ENCODE data around the gene KIF20B. TPM values are rescaled to one million over a fixed set of nuclear protein-coding genes. Genes with fewer than 3 reads are reported as not detected.

KIF20B gene
- total RNA-seq, 1 experiment from 2014 or later: 59.1 TPM

GRCh38 chr10:89809766-89810165, 108.4 kb downstream of the KIF20B start:
- H2BK5ac ChIP-seq (ENCODE audit: insufficient read length, low read length): no peak overlapping the region
- no peak overlapping the region for H3K18ac ChIP-seq (ENCODE audit: insufficient read length, low read depth, low read length)
- H3K79me2 ChIP-seq (ENCODE audit: insufficient read depth, low read length): no peaks in the 10 kb centered on the region
- H3K56ac ChIP-seq (ENCODE audit: insufficient read length, low read depth, low read length): no peak overlapping the region
- H3K9ac ChIP-seq (ENCODE audit: extremely low read depth, insufficient read length, low read length): no peak overlapping the region
- no peak overlapping the region for H3K4me2 ChIP-seq (ENCODE audit: insufficient read depth, insufficient read length, low read length)
- H4K91ac ChIP-seq (ENCODE audit: insufficient read length, low read depth, low read length): no peak overlapping the region
- H2BK20ac ChIP-seq (ENCODE audit: low read depth, low read length, poor library complexity, severe bottlenecking): no peak overlapping the region
- no peak overlapping the region for H2BK12ac ChIP-seq (ENCODE audit: insufficient read length, low read depth, low read length)
- Mint-ChIP-seq H3K4me1 (peaks cover 6 to 7% of the 10 kb centered on the region in 2 experiments; a peak in 3 of 4 replicates), H3K9me3 (no peaks in the 10 kb centered on the region), H3K27ac (no peak overlapping the region), H3K27me3 (ENCODE audit: low read depth) (no peaks in the 10 kb centered on the region; the same call in 1 of the 2 replicates), H3K4me3 (no peak overlapping the region), H3K36me3 (ENCODE audit: insufficient read depth in 1 of 3, low read depth in 3 of 3) (no peaks in the 10 kb centered on the region; a peak in 1 of 7 replicates)
- TF ChIP-seq, protein P1, sequence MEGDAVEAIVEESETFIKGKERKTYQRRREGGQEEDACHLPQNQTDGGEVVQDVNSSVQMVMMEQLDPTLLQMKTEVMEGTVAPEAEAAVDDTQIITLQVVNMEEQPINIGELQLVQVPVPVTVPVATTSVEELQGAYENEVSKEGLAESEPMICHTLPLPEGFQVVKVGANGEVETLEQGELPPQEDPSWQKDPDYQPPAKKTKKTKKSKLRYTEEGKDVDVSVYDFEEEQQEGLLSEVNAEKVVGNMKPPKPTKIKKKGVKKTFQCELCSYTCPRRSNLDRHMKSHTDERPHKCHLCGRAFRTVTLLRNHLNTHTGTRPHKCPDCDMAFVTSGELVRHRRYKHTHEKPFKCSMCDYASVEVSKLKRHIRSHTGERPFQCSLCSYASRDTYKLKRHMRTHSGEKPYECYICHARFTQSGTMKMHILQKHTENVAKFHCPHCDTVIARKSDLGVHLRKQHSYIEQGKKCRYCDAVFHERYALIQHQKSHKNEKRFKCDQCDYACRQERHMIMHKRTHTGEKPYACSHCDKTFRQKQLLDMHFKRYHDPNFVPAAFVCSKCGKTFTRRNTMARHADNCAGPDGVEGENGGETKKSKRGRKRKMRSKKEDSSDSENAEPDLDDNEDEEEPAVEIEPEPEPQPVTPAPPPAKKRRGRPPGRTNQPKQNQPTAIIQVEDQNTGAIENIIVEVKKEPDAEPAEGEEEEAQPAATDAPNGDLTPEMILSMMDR (conservative IDR thresholded peaks at IDR 0.05): no peak
- DNase-seq: no peak
- no peaks in the 10 kb centered on the region for H4K20me1 ChIP-seq (ENCODE audit: control insufficient read depth, insufficient read depth, insufficient read length)
- no peaks in the 10 kb centered on the region for H3K9me3 ChIP-seq (ENCODE audit: control insufficient read depth, low read depth, low read length)
- no peak overlapping the region for H3K4ac ChIP-seq (ENCODE audit: low read depth, low read length)
- no CpG with 5 or more reads among the region's 4 CpGs for WGBS (ENCODE audit: extremely low coverage, insufficient read length, low lambda C conversion rate)
- no peak overlapping the region for H3K27ac ChIP-seq (ENCODE audit: insufficient read length, low read depth, low read length)
- no peak overlapping the region for H2AFZ ChIP-seq (ENCODE audit: low read length)
- H3K23ac ChIP-seq (ENCODE audit: insufficient read length, low read depth, low read length): no peak overlapping the region
- no peak overlapping the region for H2BK15ac ChIP-seq (ENCODE audit: low read depth, low read length)
- H3K14ac ChIP-seq (ENCODE audit: insufficient read depth, low read length): no peak overlapping the region
- no peak overlapping the region for H4K5ac ChIP-seq (ENCODE audit: insufficient read length, low read depth, low read length)
- H3K23me2 ChIP-seq (ENCODE audit: insufficient read length, low read depth, low read length, poor library complexity, severe bottlenecking): no peaks in the 10 kb centered on the region
- no peak overlapping the region for H2AK5ac ChIP-seq (ENCODE audit: insufficient read length, low read length)
- no peaks in the 10 kb centered on the region for H3K79me1 ChIP-seq (ENCODE audit: insufficient read depth, low read depth, low read length, poor library complexity, severe bottlenecking)
- no peak overlapping the region for H4K8ac ChIP-seq (replicated peaks; ENCODE audit: insufficient read length, low read depth, low read length)
- no peaks in the 10 kb centered on the region for H3K27me3 ChIP-seq (ENCODE audit: insufficient read depth, low read length)
- no peak overlapping the region for H3T11ph ChIP-seq (ENCODE audit: low read length)
- no peak overlapping the region for H2BK120ac ChIP-seq (ENCODE audit: low read depth, low read length, poor library complexity, severe bottlenecking)
- no peaks in the 10 kb centered on the region for H3K4me1 ChIP-seq (ENCODE audit: insufficient read depth, low read length)
